ENCODE data around the gene ZBTB45. TPM values are rescaled to one million over a fixed set of nuclear protein-coding genes. Genes with fewer than 3 reads are reported as not detected.

The ZBTB45 gene
- total and polyA plus RNA-seq, 10 of the 15 experiments (the other 5 are each of a cell fraction or from before 2014, with no cell fraction given): 0.29 to 17.2 (median 4.2) TPM

GRCh38 chr19:58563034-58563573 is 43.5 kb upstream of the ZBTB45 start (continued):
- TF ChIP-seq USF2 (IDR thresholded peaks at IDR 0.05; ENCODE audit: borderline replicate concordance, low read depth, low read length) (no peak), IRF4 (IDR thresholded peaks at IDR 0.05; ENCODE audit: low read depth, low read length) (no peak), BHLHE40 (IDR thresholded peaks at IDR 0.05; ENCODE audit: borderline replicate concordance in 1 of 2, low read depth in 2 of 2, low read length in 1 of 2) (peak in 1 of 2 experiments; percentile 74; a peak in 2 of 4 replicates), ZBTB40 (IDR thresholded peaks at IDR 0.05; ENCODE audit: borderline replicate concordance) (no peak; the same call in 1 of the 2 replicates), TBL1XR1 (IDR thresholded peaks at IDR 0.05; ENCODE audit: low read depth, low read length) (no peak)

Data from GM12878 (cell line).